GM21390 (cell line): ENCODE measurements around the gene PSMB5.

Experiments
- ATAC-seq: cut with Tn5 transposase; IDR thresholded peaks from one replicate; pipeline ENCODE4 v1.9.1; 2021; ENCODE audit not compliant: unreplicated experiment

Gene PSMB5

DNA sequence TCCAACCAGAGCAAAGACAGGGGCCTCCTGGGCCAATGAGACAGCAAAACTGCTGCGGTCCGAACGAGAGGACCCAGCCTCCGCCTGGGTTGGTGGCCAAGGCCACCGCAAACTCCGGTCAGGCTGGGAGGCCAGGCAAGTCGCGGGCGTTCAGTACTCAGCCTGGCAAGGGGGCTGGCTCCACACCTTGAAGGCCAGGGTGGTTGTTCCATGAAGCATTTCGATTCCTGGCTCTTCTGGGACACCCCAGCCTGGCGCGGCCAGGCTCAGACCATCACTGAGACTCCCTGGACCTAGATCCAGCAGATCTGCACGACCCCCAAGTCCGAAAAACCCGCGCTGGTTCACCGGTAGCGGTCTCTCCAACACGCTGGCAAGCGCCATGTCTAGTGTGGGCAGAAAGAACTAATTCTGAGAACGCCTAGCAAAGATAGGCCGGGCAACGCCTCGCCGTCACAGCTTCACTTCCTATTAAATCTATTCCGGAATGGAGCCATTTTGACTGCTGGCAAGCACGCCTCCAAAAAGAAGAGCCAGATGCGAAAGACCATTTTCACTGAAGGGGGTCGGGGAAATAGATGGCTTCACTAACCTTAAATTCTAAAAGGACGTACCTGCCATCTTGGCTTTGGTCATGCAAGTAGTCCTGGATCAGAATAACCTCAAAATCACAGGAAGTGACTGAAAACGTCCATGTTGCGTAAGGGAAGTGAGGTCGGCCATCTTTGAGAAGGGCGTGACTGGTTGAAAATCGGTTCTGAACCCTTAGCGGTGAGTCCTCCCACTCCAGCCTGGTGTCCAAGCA lies at the start of gene PSMB5:
Gene PSMB5 (minus strand): TSS at position 403 of the 805 bp plus-strand sequence. CDS start 19 bp downstream, at position 384.
- ATAC-seq, result peak; percentile 96

- no peak for ATAC-seq
These were observed 45.8 kb upstream of the PSMB5 start for GRCh38 chr14:23080474-23080873.

GRCh38 chr14:23079716-23080115 lies 45.0 kb upstream of the PSMB5 start:
- no peak for ATAC-seq

DNA sequence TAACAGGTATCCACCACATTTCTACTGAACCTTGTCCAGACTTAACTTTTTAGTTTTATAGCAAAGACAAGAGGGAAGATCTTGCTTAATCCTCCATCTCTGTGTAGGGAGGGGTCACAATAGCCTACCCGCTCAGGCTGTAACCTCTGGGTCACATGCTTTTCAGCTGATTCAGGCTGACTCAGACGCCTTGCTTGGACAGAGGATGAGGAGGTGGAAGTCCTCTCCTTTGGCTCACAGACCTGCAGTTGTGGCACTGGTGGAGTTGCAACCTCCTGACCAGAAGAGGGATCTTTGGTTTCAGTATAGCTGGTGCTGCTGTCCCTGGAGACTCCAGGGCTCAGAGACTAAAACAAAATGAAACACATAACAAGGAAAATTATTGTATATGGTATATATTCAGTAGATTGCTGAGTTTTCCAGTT lies 44.0 kb upstream of the PSMB5 start:
- ATAC-seq, result no peak

DNA sequence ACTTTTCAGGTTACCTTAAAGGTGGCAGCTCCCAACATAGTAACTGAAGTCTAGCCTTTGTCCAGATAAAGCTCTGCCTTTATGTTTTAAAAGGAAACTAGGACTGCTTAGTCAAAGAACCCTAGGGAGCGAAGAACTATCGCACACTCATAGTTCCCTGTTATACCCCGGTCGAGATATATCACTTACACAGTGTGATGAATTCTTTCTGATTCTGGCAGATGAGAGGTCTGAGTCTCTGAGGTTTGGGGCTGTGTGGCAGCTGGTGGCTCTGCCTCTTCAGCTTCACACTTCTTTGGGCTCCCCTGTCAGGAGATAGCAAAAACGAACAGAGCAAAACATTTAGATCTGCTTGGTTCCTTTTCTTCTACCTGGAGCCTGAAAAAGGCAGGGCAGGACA lies 43.3 kb upstream of the PSMB5 start:
- ATAC-seq, result no peak

GRCh38 chr14:23076785-23077408 lies 42.2 kb upstream of the PSMB5 start:
- ATAC-seq, result no peak

DNA sequence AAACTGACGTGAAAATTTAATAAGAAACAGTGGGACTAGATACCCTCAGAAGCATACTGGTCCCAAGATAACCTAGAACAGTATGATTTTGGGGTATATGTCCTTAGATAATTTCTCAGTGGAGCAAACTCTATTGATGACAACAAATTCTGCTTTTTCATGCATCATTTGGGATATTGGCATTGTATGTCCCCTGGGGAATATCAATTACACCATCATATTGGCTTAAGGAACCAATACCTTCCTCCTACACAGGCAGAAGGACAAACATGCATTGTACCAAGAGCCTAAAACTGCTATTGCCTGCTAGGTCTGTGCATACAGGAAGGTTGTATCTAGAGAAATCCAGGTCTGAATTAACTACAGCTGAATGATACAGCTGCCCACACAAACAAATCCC lies 40.2 kb upstream of the PSMB5 start:
- ATAC-seq, result no peak

GRCh38 chr14:23071921-23072539 lies 37.3 kb upstream of the PSMB5 start:
- ATAC-seq, result no peak

- ATAC-seq, result peak; percentile 88
These were observed 36.7 kb upstream of the PSMB5 start for GRCh38 chr14:23071244-23071920.

- ATAC-seq, result no peak
These were observed 35.8 kb upstream of the PSMB5 start for GRCh38 chr14:23070262-23071129.

- no peak for ATAC-seq
These were observed 34.7 kb upstream of the PSMB5 start for GRCh38 chr14:23069413-23069806.

DNA sequence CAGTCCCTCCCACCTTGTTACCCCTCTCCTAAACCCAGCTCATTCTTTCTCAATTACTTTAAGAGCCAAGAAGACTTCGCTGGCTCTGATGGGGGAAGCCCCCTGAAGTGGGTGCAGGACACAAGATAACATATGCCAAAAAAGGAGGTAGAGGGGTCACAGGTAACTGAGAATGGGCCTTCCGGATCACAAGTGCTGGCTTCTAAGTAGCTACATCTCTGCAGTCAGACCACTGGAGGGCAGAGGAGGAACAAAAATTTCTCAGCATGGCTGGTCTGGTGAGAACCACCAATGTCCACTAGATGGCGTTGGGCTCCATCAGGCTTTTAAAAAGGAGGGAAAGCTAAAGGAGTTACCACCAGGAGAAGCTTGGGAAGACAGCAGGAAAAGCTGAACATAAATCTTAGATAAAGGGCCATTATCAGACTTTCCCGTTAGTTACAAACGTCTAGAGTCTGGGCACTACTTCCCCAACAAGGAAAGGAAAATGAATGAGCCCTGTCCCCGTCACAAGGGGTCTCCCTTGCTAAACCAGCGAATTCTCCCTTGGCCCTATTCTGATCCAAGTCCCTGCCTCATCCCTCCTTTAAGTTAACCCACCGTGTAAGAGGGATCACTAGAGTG lies 34.2 kb upstream of the PSMB5 start:
- ATAC-seq, result peak; percentile 59

- no peak for ATAC-seq
These were observed 33.4 kb upstream of the PSMB5 start for GRCh38 chr14:23067847-23068788.

- ATAC-seq, result no peak
These were observed 32.4 kb upstream of the PSMB5 start for GRCh38 chr14:23066855-23067744.

DNA sequence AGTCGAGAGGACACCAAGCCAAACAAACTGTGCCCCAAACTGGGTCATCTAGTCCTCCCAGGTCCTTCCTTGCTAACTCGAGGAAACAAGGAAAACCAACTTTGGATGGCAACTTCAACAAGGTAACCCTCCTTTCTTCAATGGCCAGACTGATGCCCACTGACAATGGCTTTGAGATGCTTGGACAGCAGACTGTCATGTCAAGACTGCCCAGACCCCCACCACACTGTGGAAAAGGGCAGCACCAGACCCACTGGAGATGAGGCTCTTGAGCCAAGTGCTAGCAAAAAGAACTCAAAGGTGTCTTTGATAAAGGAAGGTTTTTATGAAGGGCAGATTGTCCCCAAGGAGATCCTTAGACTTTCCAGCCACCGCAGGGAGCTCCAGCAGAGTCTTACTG lies 31.7 kb upstream of the PSMB5 start:
- ATAC-seq, result no peak

GRCh38 chr14:23063601-23064000 lies 28.9 kb upstream of the PSMB5 start:
- ATAC-seq, result no peak

DNA sequence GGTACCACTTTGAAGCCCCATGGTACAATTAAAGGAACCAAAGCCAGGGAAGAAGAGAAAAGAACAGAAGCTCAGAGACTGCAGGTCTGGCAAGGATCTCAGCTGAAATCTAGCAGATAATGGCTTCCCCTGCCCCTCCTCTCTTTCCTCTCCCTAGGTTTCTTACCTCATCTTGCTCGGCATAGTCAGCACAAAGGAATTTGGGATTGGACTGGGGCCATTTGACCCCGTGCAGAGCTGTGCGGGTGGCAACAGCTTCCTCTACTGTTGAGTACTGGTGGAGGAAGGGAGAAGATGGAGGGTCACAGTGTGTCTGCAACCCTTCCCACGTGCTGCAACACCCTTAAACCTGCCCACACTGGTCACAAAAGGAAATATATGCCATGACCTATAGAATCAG lies 27.3 kb upstream of the PSMB5 start:
- ATAC-seq, result no peak
